Stimulated activated CD8-positive, alpha-beta memory T cell treated with anti-CD3 and anti-CD28 coated beads, Interleukin-12 subunit alpha, Interleukin-12 subunit beta, amount 100 ng/mL, for 24 hours (primary cell): ENCODE measurements around the gene EIF5AL1.
"Not testable (repeated sequence)": the region's sequence is repeated elsewhere in the genome, so short reads cannot be mapped to it uniquely, and the experiment has no call there.

ENCODE experiments used
- DNase-seq: peaks from one replicate; pipeline ENCODE4 v3.0.0-alpha.2; 2020; ENCODE audit errors: extremely low read depth

Gene EIF5AL1

GRCh38 chr10:79556961-79557360 is 44.6 kb downstream of the EIF5AL1 start:
- not testable (repeated sequence) for DNase-seq

GRCh38 chr10:79559726-79560125 is 47.4 kb downstream of the EIF5AL1 start:
- DNase-seq, result no peak

- DNase-seq, result no peak
Measured at GRCh38 chr10:79560160-79560709, 47.9 kb downstream of the EIF5AL1 start, which contains the start of gene SFTPA2. Gene SFTPA2, minus strand, starts transcription at chr10:79560407. Its CDS starts 924 bp downstream, at chr10:79559483.

DNA sequence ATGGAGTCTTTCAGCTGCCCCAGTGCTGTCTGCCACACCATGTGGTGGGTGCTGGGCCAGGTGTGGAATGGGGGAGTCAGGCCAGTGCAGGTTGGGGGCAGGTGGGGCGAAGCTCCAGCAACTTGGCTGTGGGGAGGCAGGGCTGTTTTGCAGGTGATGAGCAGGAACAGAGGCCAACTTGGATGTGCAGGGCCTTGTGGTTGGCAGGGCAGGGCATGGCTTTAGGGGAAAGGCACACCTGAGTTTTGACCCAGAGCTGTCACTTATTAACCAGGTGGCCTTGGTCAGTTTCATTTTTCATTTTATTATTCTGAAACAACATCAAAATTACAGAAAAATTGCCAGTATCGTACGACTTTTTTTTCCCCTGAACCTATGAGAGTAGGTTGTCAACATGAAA is 48.9 kb downstream of the EIF5AL1 start:
- DNase-seq, result no peak

DNA sequence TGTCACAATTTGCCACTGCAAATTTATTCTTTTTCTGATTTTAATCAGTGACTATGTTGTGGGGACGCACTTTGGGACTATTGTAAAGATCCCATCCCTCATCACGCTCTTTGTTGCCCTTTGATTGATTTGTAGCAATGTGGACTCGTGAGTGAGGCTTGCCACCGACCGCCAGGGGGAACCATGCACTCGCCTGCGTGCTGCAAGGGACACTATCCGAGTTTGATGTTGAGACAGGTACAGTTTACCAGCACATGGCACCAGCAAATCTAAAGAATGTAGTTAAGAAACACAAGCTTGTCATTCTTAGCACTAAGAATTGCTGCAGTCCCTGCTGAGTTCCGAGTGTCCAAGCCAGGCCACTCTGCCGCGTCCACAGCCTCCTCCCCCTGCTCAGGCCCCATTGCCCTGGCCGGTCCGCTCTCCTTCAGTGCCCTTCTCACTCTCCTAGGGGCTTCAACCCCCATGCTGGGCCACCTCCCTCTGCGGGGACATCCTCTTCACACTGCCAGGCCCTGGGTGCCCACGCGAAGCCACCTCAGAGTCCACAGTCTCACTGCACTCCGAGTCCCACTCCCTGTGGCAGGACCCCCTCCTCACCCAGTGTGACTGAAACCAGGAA is 49.9 kb downstream of the EIF5AL1 start:
- peak; percentile 23 for DNase-seq

- DNase-seq, result no peak
Measured at GRCh38 chr10:79563426-79563825, 51.1 kb downstream of the EIF5AL1 start.
